ENCODE data around the gene PBLD. TPM values are rescaled to one million over a fixed set of nuclear protein-coding genes. Genes with fewer than 3 reads are reported as not detected.

Gene PBLD
- total RNA-seq, 1 experiment from 2014 or later: 11.7 TPM

GRCh38 chr10:68310531-68310930, 22.2 kb downstream of the PBLD start:
- intact Hi-C loops (cut with micrococcal nuclease; ENCODE audit: unreplicated experiment): no loop called here
- DNase-seq (ENCODE audit: low read depth, low spot score): no peak
- Histone ChIP-seq H3K4me1 (ENCODE audit: control insufficient read depth, insufficient read depth, low read length) (no peaks in the 10 kb centered on the region), H3K27me3 (ENCODE audit: control insufficient read depth, insufficient read depth, low read length) (no peaks in the 10 kb centered on the region), H3K36me3 (ENCODE audit: control insufficient read depth, insufficient read depth, low read length) (no peaks in the 10 kb centered on the region), H3K9me3 (ENCODE audit: control insufficient read depth, insufficient read depth, low read depth, low read length) (no peaks in the 10 kb centered on the region), H3K27ac (ENCODE audit: low read length) (no peak overlapping the region), H3K4me3 (ENCODE audit: low read depth in 2 of 2, low read length in 2 of 2) (no peak overlapping the region)
- BruUV-seq (replicated peaks): no TSS peak
- ATAC-seq: no peak
- ChIA-PET CTCF (no interaction called here), POLR2A (no interaction called here)
- in situ Hi-C loops (cut with HindIII; ENCODE audit: low pct_unique_long_range_greater_than_20kb, low sequenced_read_pairs): no loop called here
- no peak for TF ChIP-seq SIN3A (IDR thresholded peaks at IDR 0.05; ENCODE audit: borderline replicate concordance, insufficient read depth, low read depth, low read length)
- TF ChIP-seq POLR2AphosphoS5 (IDR thresholded peaks at IDR 0.05; ENCODE audit: low read depth, low read length): no peak
- TF ChIP-seq, protein P1, sequence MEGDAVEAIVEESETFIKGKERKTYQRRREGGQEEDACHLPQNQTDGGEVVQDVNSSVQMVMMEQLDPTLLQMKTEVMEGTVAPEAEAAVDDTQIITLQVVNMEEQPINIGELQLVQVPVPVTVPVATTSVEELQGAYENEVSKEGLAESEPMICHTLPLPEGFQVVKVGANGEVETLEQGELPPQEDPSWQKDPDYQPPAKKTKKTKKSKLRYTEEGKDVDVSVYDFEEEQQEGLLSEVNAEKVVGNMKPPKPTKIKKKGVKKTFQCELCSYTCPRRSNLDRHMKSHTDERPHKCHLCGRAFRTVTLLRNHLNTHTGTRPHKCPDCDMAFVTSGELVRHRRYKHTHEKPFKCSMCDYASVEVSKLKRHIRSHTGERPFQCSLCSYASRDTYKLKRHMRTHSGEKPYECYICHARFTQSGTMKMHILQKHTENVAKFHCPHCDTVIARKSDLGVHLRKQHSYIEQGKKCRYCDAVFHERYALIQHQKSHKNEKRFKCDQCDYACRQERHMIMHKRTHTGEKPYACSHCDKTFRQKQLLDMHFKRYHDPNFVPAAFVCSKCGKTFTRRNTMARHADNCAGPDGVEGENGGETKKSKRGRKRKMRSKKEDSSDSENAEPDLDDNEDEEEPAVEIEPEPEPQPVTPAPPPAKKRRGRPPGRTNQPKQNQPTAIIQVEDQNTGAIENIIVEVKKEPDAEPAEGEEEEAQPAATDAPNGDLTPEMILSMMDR (IDR thresholded peaks at IDR 0.05): no peak
- TF ChIP-seq, protein P2, sequence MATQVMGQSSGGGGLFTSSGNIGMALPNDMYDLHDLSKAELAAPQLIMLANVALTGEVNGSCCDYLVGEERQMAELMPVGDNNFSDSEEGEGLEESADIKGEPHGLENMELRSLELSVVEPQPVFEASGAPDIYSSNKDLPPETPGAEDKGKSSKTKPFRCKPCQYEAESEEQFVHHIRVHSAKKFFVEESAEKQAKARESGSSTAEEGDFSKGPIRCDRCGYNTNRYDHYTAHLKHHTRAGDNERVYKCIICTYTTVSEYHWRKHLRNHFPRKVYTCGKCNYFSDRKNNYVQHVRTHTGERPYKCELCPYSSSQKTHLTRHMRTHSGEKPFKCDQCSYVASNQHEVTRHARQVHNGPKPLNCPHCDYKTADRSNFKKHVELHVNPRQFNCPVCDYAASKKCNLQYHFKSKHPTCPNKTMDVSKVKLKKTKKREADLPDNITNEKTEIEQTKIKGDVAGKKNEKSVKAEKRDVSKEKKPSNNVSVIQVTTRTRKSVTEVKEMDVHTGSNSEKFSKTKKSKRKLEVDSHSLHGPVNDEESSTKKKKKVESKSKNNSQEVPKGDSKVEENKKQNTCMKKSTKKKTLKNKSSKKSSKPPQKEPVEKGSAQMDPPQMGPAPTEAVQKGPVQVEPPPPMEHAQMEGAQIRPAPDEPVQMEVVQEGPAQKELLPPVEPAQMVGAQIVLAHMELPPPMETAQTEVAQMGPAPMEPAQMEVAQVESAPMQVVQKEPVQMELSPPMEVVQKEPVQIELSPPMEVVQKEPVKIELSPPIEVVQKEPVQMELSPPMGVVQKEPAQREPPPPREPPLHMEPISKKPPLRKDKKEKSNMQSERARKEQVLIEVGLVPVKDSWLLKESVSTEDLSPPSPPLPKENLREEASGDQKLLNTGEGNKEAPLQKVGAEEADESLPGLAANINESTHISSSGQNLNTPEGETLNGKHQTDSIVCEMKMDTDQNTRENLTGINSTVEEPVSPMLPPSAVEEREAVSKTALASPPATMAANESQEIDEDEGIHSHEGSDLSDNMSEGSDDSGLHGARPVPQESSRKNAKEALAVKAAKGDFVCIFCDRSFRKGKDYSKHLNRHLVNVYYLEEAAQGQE (IDR thresholded peaks at IDR 0.05; ENCODE audit: insufficient read depth in 1 of 2, low read depth in 2 of 2, low read length in 1 of 2): no peak
- no peak for TF ChIP-seq TCF7L2 (IDR thresholded peaks at IDR 0.05; ENCODE audit: low read depth, low read length)

- H3K4me3 ChIP-seq (ENCODE audit: low read depth in 2 of 2, low read length in 2 of 2): no peak overlapping the region
- no TSS peak for BruUV-seq (replicated peaks)
- in situ Hi-C loops (cut with HindIII; ENCODE audit: low pct_unique_long_range_greater_than_20kb, low sequenced_read_pairs) (no loop called here), intact Hi-C loops (cut with micrococcal nuclease; ENCODE audit: unreplicated experiment) (loop anchor here (10.0 kb wide), 1 partner anchor 221 kb away; no protein-coding TSS in a partner anchor)
- ChIA-PET POLR2A (no interaction called here), CTCF (interaction anchor here (0.6 kb wide), 1 partner anchor 105 kb away, joined by 3 read pairs; no protein-coding TSS in a partner anchor)
- TF ChIP-seq, protein P2 (IDR thresholded peaks at IDR 0.05; ENCODE audit: insufficient read depth in 1 of 2, low read depth in 2 of 2, low read length in 1 of 2): no peak
- TF ChIP-seq, protein P1 (IDR thresholded peaks at IDR 0.05): no peak
- TF ChIP-seq POLR2AphosphoS5 (IDR thresholded peaks at IDR 0.05; ENCODE audit: low read depth, low read length) (no peak), SIN3A (IDR thresholded peaks at IDR 0.05; ENCODE audit: borderline replicate concordance, insufficient read depth, low read depth, low read length) (no peak), TCF7L2 (IDR thresholded peaks at IDR 0.05; ENCODE audit: low read depth, low read length) (no peak)
- H3K4me1 ChIP-seq (ENCODE audit: control insufficient read depth, insufficient read depth, low read length): peaks cover 13% of the 10 kb centered on the region; the same call in 1 of the 2 replicates
- H3K9me3 ChIP-seq (ENCODE audit: control insufficient read depth, insufficient read depth, low read depth, low read length): no peaks in the 10 kb centered on the region
- no peak overlapping the region for H3K27ac ChIP-seq (ENCODE audit: low read length)
- no peaks in the 10 kb centered on the region for H3K36me3 ChIP-seq (ENCODE audit: control insufficient read depth, insufficient read depth, low read length)
- ATAC-seq: no peak
- no peaks in the 10 kb centered on the region for H3K27me3 ChIP-seq (ENCODE audit: control insufficient read depth, insufficient read depth, low read length)
- DNase-seq (ENCODE audit: low read depth, low spot score): no peak
Measured at GRCh38 chr10:68305854-68306253, 26.9 kb downstream of the PBLD start.

Measured in Panc1 (cell line).